GM21367 (cell line): ENCODE measurements around the gene WFS1.

Experiments used
- ATAC-seq: cut with Tn5 transposase; IDR thresholded peaks from one replicate; pipeline ENCODE4 v1.9.1; 2021; ENCODE audit not compliant: unreplicated experiment

Gene WFS1

DNA sequence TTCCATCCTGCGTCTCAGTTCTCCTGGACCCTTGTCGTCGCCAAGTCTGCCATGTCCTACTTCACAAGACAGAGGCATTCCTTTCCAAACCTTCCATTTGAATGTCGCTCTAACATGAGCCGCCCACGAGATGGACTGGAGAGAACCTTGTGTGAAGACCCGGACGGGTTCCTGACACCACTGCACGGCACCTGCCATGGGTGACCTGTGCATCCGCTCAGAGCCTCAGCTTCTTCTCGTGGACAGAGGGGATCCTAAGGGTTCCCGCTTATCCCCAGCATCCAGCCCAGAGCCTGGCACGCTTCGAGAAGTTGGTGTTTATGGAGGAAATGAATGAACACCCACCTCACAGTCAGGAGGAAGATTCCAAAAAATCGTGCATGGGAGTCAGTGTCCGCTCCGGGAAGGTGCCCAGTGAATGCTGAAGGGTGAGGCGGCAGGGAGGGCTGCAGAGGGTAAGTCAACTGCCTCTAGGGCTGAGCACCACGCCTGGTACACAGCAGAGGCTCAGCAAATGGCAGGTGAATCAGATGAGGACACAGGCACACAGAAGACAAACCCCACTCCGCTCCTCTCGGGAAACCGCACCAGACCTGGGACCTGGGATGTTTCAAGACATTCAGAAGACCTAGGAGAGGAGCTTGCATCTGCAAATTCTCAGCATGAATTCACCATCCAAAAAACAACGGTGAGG lies 52.6 kb downstream of the WFS1 start:
- ATAC-seq = no peak

- no peak for ATAC-seq
Observed at GRCh38 chr4:6322761-6323566, 53.3 kb downstream of the WFS1 start.

DNA sequence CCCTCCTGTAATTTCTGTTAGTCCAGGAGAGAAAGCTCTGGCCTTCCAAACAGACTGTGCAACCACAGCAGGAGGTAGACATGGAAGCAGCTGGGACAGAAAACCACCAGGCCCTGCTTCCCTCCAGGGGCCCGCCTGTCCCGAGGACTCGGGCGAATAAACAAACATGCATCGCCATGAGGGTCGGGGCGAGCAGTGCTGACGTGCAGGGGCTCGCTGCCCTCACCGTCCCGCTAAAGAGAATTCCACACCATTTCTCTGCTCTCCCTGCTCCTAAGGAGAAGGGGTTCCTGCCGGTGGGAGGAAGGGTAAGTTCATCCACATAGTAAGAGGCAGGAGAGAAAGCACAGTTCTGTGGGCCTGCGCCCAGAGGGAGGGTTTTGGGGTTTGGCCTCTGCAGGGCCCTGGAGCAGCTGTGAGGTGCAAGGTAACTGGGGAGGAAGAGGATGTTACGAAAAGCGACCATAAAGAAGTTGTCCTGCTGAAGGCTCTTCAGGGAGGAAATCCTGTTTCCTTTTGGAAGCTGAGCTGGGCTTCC lies 54.9 kb downstream of the WFS1 start:
- ATAC-seq = no peak

DNA sequence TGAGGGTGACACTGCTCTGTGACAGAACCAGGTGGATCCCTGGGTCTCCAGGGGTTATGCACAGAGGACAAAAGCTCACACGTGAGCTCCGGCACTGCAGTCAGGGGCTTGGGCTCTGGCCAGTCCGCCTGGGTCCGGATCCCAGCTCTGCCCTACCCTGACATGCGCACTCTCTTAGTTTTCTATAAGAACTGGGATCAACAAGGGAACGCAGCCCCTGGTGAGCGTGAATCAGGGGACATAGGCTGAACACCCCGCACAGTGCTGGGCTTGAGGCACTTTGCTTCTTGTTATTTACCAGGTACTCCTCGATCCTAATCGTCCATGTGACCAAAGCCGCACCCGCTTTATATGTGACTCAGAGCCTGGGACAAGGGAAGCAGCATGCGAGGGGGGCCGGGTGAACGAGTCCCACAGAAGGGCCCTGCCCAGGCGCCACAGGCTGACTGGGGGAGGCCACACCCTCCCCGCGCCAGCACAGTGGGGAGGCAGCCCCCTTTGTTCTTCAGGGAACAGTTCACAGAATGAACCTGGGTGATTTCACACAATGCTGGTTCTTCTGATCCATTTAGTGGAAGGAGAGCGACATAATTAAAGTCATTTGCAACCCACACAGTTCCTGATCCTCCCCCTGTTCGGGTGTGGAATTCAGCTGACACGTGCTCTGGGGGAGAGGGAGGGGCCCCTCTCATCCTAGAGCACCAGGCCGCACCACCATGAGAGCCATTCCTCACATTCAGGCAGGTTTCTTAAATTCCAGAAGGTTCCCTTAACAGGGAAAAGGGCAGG lies 55.5 kb downstream of the WFS1 start:
- no peak for ATAC-seq

DNA sequence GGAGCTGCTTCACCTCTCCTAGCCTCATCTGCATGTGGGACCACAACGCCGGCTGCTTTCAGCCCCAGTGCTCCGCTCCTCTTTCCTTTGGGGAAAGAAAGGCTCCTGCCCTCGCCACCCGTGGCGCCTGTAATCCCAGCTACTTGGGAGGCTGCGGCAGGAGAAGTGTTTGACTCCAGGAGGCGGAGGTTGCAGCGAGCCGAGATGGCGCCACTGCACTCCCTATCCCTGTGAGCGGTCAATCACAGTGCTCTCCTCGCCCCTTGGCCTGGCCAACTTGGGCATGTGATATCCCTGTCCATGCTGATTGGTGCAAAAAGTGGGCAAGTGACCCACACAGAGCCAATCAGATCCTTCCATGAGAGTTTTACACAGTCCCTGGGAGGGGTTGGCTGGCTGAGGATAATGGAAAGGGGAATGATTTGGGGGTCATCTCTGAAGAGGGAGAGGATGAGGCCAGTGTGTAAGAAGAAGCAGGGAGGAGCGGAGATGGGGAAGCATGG lies 56.2 kb downstream of the WFS1 start:
- ATAC-seq = no peak

GRCh38 chr4:6326312-6327060 lies 56.8 kb downstream of the WFS1 start:
- no peak for ATAC-seq

GRCh38 chr4:6327220-6327917 lies 57.7 kb downstream of the WFS1 start:
- ATAC-seq = no peak

DNA sequence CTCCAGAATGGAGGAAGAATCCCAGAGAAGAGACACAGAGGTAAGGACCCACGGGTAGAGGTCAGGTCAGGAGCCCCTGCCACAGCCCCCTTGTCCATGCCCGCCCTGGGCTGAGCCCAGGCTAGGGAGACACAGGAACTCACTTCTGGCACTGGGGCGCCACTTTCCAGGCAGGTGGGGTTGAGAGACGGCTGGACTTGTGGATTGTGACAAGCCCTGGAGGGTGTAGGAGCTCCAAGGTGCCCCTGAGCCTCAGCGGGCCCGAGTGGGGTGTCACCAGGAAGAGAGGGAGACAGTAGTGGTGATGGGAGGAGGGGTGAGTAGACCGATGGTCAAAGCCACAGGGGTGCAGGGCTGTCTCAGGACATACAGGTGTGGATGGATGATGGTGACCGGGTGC lies 58.9 kb downstream of the WFS1 start:
- ATAC-seq = no peak

GRCh38 chr4:6329478-6330383 lies 60.1 kb downstream of the WFS1 start:
- no peak for ATAC-seq

DNA sequence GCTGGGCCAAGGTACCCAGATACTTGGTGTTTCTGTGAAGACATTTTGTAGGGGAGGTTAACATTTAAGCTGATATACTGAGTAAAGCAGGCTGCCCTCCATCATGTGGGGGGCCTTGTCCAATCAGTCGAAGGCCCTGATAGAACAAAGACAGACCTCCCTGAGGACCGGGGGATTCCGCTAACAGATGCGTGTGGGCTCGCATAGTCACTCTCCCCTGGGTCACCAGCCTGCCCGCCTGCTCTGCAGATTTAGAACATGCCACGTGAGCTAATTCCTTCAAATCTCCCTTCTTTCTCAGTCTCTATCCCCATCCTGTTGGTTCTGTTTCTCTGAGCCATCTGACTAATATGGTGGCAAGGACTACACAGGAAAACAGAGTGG lies 60.7 kb downstream of the WFS1 start:
- ATAC-seq = no peak

GRCh38 chr4:6331018-6331417 lies 61.4 kb downstream of the WFS1 start:
- ATAC-seq = no peak

DNA sequence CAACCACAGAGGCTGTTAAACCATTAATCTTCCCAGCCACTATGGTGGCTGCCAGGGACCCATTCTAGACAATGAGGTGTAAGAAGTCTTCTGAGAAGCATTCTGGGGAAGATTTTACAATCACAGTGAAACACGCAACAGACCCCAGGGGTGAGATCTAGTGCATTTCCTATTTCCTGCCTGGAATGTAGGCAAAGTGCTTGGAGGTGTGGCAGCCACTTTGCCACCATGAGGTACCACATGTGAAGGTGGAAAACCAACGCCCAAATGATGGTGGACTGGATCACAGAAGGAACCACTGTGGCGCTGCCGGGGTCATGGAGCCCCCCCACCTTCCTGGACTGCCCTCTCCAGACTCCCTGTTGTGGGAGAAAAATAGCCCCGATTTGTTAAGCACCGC lies 61.8 kb downstream of the WFS1 start:
- ATAC-seq = no peak

- ATAC-seq = no peak
Observed at GRCh38 chr4:6332042-6332668, 62.5 kb downstream of the WFS1 start.

DNA sequence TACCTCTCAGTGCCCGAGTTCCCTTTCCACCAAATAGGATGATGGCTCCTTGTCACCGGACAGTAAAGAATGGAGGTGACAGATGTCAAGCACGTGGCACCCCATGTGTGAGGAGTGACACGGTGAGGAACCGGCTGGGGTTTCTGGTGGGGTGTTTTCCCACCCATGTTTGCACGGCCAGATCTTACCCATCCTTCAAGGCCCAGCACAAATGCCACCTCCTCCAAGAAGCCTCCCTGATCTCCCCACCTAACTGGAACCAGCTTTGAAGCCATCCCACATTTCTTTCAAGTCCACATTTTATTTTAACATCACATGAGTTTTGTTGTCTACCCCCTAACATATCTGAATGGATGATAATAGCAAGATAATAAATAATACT lies 63.0 kb downstream of the WFS1 start:
- no peak for ATAC-seq

DNA sequence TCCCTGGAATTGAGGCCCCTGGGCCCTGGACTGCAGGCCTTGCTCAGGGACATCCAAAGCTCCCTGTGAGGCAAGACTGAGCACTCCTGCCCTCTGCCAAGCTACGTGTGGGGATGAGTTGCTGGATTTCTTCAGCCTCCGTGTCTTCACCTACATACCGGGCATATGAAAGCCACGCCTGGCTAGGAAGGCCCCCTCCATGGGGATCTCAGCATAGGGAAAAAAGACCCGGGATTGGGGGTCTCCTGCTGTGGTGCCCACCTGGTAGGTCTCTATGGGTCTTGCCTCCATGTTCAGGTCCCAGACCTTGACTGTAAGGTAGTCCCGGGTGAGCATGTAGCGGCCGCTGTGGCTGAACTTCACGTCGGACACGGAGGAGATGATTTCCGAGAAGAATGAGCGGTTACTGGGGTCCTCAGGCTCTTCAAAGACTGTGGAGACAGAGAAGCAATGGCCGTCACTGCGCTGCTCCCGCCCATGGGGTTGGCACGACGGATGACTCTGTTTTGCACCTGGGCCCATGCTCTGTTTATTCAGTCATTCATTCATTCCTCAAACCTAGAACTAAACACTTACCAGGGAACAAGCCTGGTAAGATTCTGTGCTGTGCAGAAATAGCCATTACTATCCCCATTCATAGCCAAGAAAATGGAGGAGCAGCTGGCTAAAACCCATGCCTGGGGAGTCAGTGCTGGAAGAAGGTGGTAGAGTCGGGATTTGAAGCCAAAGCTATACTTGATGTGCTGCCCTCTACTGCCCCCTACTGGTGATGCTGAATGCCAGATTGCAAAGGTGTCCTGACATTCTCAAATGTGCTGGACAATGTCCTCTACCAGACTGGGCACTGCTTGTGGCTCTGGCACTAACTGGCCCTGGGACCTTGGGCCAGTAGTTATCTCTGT lies 63.9 kb downstream of the WFS1 start:
- ATAC-seq = no peak

DNA sequence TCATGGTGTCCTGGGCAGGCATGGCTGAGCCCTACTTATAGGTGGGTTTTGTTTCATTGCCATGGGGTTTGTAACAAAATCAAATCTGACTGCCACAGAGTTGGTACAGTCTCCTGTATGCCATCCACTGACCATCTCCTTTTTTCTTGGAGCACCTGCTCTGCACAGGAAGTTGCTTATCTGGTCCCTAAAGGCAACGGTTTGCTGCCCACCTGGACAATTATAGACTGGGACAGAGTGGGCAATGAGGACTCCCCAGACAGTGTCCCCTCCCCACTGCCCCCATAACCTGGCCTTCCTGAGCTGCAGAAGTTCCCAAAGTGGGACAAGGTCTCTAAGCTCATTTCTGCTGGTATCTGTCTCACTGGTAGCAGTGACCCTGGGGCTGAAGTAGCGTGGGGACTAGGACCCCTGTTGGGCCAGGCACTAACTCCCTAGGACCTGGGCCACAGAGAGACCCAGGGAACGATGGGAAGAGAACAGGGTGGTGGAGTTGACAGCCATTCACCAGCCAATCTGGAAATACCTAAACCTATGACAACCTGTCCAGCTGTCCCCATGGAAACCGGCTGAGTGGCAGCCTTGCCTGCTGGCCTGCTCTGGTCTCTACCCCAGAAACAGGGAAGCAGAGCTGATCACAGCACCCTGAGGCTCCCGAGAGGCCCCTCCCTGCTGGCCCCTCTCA lies 64.7 kb downstream of the WFS1 start:
- no peak for ATAC-seq

GRCh38 chr4:6335040-6335590 lies 65.5 kb downstream of the WFS1 start:
- ATAC-seq = no peak
